Esophagus muscularis mucosa (tissue), 4 donors: ENCODE data around the gene FAM241A. TPM values are rescaled to one million over a fixed set of nuclear protein-coding genes. Genes with fewer than 3 reads are reported as not detected.

ENCODE experiments used
- DNase-seq: peaks from one replicate; pipeline ENCODE4 v3.0.0-alpha.2; 2017; ENCODE audit errors: extremely low spot score
- H3K27ac ChIP-seq, 4 donors: fragments of 200-600 bp; sonication (generic); replicated peaks in 1 of 4; 1 replicate in 3 of 4; 2 replicates in 1 of 4; pipeline ENCODE4 v1.5.1; 2016 to 2019; ENCODE audit warnings: mild to moderate bottlenecking in 1 of 4
- H3K27me3 ChIP-seq, 4 donors: fragments of 200-600 bp; sonication (generic); one replicate each; pipeline versions ENCODE4 v1.5.1 to v1.6.0; 2016 to 2019
- H3K36me3 ChIP-seq, 4 donors: fragments of 200-600 bp; sonication (generic); one replicate each; pipeline ENCODE4 v1.5.1; 2016 to 2019
- H3K4me1 ChIP-seq, 4 donors: fragments of 200-600 bp; sonication (generic); one replicate each; pipeline ENCODE4 v1.5.1; 2016 to 2019
- H3K4me3 ChIP-seq, 4 donors: fragments of 200-600 bp; sonication (generic); 1 replicate in 2 of 4; 2 replicates in 2 of 4; pipeline ENCODE4 v1.5.1; 2016 to 2019; ENCODE audit warnings: mild to moderate bottlenecking in 4 of 4, moderate library complexity in 1 of 4
- H3K9me3 ChIP-seq, 4 donors: fragments of 200-600 bp; sonication (generic); 1 replicate in 3 of 4; 2 replicates in 1 of 4; pipeline ENCODE4 v1.5.1; 2016 to 2019
- EP300 ChIP-seq: sonication (generic); formaldehyde crosslinking; IDR thresholded peaks from one replicate; pipeline ENCODE4 v1.6.1; 2017; ENCODE audit warnings: antibody characterized with exemption
- POLR2A ChIP-seq: fragments of 450-650 bp; IDR thresholded peaks from one replicate; pipeline ENCODE4 v1.6.1; 2017; ENCODE audit warnings: antibody characterized with exemption, moderate library complexity, mild to moderate bottlenecking, low read depth
- POLR2AphosphoS5 ChIP-seq, 2 donors: sonication (generic); formaldehyde crosslinking; IDR thresholded peaks; one replicate each; pipeline ENCODE4 v1.6.1; 2017; ENCODE audit warnings: antibody characterized with exemption in 2 of 2
- WGBS: methylation state at CpG from one replicate; pipeline ENCODE4 v1.1.5; 2018; 5-methylcytosine and 5-hydroxymethylcytosine counted together
- intact Hi-C: fragments of 100-400 bp; cut with DNase I; formaldehyde crosslinking; loops from one replicate; pipeline ENCODE4 v1.15.1; 2023
- total RNA-seq, 4 donors: library from RNA; depleted of rRNA; stranded (reverse); fragments of >200 nt; gene quantifications; one replicate each; pipeline versions ENCODE4 v1.1.0 to v1.2.1, GENCODE V29; 2016
- TF ChIP-seq, protein P1 (sequence below), 3 experiments: fragments of 200-600 bp in 2 of 3; fragments of 450-650 bp in 1 of 3; sonication (generic) in 2 of 3; IDR thresholded peaks; one replicate each; pipeline ENCODE4 v1.5.1; 2017 to 2019; ENCODE audit warnings: antibody characterized with exemption in 3 of 3, mild to moderate bottlenecking in 2 of 3, moderate library complexity in 1 of 3

The FAM241A gene
- 1 to 10 TPM; 5.0 to 7.5 (median 5.2) TPM for total RNA-seq

DNA sequence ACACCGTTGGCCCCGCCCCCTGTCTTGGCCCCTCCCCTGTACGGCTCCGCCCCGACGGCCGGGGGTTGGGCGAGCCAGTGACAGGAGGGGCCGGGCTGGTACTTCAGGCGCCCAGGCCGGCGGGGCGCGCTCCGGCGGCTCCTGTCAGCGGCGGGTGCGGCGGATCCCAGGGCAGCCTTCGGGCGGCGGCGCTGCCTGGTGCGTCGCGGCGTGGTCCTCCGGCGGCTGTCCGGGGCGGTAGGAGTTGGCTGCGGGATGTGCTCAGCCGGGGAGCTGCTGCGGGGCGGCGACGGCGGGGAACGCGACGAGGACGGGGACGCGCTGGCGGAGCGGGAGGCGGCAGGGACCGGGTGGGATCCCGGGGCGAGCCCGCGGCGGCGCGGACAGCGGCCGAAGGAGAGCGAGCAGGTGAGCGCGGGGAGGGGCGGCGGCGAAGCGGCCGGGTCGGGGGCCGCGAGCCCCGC, at the start of gene FAM241A:
Gene FAM241A, plus strand, starts transcription at position 129 of the 464 bp plus-strand sequence. Its CDS starts 127 bp downstream, at position 256.
- Histone ChIP-seq H3K4me1 (peaks cover 17 to 28% (median 19%) of the 10 kb centered on the region in 4 donors), H3K4me3 (peak within 1 kb of the TSS; percentile 72 to 92 (median 89)), H3K27me3 (no peaks in the 10 kb centered on the region), H3K27ac (peak within 1 kb of the TSS; percentile 92 to 97 (median 94)), H3K9me3 (no peaks in the 10 kb centered on the region), H3K36me3 (no peaks in the 10 kb centered on the region)
- intact Hi-C loops, result loop anchor here (2.0 to 5.0 kb wide), 2 partner anchors 43 to 89 kb away; no protein-coding TSS in a partner anchor
- WGBS, result 0% methylated on average over 8 of the region's 70 CpGs
- DNase-seq, result peak; percentile 97
- peak; percentile 81 to 85 for TF ChIP-seq POLR2AphosphoS5 (IDR thresholded peaks at IDR 0.05)
- TF ChIP-seq EP300, result no peak
- TF ChIP-seq, protein P1, sequence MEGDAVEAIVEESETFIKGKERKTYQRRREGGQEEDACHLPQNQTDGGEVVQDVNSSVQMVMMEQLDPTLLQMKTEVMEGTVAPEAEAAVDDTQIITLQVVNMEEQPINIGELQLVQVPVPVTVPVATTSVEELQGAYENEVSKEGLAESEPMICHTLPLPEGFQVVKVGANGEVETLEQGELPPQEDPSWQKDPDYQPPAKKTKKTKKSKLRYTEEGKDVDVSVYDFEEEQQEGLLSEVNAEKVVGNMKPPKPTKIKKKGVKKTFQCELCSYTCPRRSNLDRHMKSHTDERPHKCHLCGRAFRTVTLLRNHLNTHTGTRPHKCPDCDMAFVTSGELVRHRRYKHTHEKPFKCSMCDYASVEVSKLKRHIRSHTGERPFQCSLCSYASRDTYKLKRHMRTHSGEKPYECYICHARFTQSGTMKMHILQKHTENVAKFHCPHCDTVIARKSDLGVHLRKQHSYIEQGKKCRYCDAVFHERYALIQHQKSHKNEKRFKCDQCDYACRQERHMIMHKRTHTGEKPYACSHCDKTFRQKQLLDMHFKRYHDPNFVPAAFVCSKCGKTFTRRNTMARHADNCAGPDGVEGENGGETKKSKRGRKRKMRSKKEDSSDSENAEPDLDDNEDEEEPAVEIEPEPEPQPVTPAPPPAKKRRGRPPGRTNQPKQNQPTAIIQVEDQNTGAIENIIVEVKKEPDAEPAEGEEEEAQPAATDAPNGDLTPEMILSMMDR (IDR thresholded peaks at IDR 0.05), result no peak
- TF ChIP-seq POLR2A, result peak; percentile 46

DNA sequence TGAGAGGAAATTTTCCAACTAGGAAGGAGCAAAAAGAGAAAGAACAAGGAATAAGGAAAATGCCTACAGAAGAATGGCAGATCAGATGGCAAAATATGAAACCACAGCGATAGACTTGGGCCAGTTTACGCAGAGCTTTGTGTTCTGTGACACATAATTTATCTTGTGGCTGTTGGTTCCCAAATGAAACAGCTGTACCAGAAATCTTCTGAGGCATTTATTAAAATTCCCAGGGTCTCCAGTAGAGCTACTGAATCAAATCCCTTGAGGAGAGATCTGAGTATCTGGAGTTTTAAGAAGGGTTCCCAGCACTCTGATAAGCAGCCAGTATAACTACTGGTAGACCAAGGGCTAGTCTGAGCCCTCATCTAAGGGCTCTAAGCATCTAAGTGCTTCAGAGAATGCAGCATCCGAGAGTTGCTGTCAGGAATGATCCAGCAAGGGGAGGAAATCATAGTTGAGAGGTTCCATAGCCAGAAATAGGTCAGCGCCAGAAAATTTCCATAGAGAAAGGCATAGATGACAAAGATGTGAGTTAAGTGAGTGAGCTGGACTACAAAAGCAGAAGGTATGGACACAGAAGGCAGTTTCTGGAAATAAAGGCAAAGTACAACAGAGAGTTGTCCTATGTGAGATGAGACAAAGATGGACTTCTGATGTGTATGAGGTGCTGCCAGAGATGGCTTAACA, 46.3 kb upstream of the FAM241A start:
- intact Hi-C loops, result loop anchor here (1.0 kb wide), 1 partner anchor 136 kb away; no protein-coding TSS in a partner anchor
- Histone ChIP-seq H3K27me3 (no peaks in the 10 kb centered on the region), H3K4me1 (peaks cover 0 to 8% (median 6%) of the 10 kb centered on the region in 4 donors), H3K27ac (no peak overlapping the region), H3K36me3 (no peaks in the 10 kb centered on the region), H3K4me3 (no peak overlapping the region), H3K9me3 (no peaks in the 10 kb centered on the region)
- TF ChIP-seq, protein P1 (IDR thresholded peaks at IDR 0.05), result no peak
- TF ChIP-seq POLR2A, result no peak
- DNase-seq, result no peak
- WGBS, result 46% methylated on average over 4 of the region's 4 CpGs

DNA sequence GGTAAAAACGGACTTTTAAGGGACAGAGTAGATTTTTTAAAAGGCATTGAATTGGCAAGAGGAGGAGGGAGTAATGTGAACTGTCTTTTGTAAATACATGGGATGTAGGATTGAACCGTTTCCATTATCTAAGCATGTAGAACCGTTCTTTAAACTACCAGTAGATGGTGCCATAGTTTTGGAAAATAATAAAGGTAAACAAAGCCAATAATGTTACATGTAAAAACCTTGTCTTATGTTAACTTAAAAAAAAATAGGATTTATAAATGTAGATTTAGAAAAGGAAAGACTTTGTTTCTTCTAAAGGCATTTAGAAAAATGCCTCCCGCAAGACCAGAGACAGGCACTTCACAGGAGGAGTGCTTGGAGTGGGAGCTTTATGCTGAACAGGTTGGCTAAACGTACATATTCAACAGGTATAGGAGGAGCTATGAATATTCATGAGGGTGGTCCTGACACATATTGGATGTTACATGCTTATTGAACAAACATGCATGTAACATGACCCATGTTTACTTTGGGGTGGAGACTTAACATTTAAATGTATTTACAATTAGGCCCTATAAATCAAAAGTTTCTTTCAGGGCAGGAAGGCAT, 45.5 kb upstream of the FAM241A start:
- H3K4me3 ChIP-seq, result no peak overlapping the region
- peaks cover 0 to 8% (median 6%) of the 10 kb centered on the region in 4 donors for H3K4me1 ChIP-seq
- TF ChIP-seq POLR2AphosphoS5 (IDR thresholded peaks at IDR 0.05), result no peak
- no peak for TF ChIP-seq POLR2A
- TF ChIP-seq, protein P1 (IDR thresholded peaks at IDR 0.05), result peak; percentile 60 to 70 (median 69)
- TF ChIP-seq EP300, result no peak
- intact Hi-C loops, result loop anchor here (1.0 to 5.0 kb wide), 2 partner anchors 48 to 136 kb away; partner anchors contain the start of gene FAM241A
- H3K36me3 ChIP-seq, result no peaks in the 10 kb centered on the region
- WGBS, result 23% methylated on average over 5 of the region's 5 CpGs
- no peaks in the 10 kb centered on the region for H3K9me3 ChIP-seq
- H3K27ac ChIP-seq, result no peak overlapping the region
- DNase-seq, result no peak
- H3K27me3 ChIP-seq, result no peaks in the 10 kb centered on the region

DNA sequence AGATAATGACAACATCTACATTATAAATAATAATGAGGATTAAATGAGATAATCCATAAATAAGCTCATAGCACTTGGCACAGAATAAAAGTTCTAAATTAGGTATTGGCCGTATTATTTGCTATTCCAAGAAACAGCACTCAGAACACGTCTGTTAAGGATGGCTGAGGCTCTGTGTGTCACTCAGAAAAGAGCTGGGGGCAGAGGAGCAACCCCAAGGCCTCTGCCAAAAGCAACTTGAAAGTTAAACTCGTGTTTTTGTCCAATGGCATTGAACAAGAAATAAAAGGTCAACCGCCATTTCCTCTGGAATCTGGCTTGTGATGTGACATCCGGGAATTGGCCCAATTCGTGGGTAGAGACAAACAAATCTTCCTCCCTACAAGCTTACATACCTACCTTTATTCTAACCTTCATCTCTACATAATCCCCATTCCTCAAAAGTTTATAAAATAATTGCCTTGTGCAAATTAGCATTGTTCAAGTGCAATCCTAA, 42.3 kb upstream of the FAM241A start:
- Histone ChIP-seq H3K36me3 (no peaks in the 10 kb centered on the region), H3K27ac (no peak overlapping the region), H3K4me1 (peaks cover 0 to 8% (median 6%) of the 10 kb centered on the region in 4 donors), H3K4me3 (no peak overlapping the region), H3K9me3 (no peaks in the 10 kb centered on the region), H3K27me3 (no peaks in the 10 kb centered on the region)
- WGBS, result 69% methylated on average over 6 of the region's 6 CpGs
- no peak for DNase-seq
- no peak for TF ChIP-seq POLR2A
- TF ChIP-seq, protein P1 (IDR thresholded peaks at IDR 0.05), result no peak
- TF ChIP-seq EP300, result no peak
- no peak for TF ChIP-seq POLR2AphosphoS5 (IDR thresholded peaks at IDR 0.05)
- intact Hi-C loops, result loop anchor here (5.0 kb wide), 1 partner anchor 44 kb away; the partner anchor contains the start of gene FAM241A
